T-helper 2 cell (primary cell): Measurements from ENCODE around the gene TNFAIP3.

Experiments
- DNase-seq, 5 experiments: peaks; one replicate each; pipeline versions ENCODE4 v3.0.0 to v3.0.0-alpha.2; 2012 to 2022

The TNFAIP3 gene

DNA sequence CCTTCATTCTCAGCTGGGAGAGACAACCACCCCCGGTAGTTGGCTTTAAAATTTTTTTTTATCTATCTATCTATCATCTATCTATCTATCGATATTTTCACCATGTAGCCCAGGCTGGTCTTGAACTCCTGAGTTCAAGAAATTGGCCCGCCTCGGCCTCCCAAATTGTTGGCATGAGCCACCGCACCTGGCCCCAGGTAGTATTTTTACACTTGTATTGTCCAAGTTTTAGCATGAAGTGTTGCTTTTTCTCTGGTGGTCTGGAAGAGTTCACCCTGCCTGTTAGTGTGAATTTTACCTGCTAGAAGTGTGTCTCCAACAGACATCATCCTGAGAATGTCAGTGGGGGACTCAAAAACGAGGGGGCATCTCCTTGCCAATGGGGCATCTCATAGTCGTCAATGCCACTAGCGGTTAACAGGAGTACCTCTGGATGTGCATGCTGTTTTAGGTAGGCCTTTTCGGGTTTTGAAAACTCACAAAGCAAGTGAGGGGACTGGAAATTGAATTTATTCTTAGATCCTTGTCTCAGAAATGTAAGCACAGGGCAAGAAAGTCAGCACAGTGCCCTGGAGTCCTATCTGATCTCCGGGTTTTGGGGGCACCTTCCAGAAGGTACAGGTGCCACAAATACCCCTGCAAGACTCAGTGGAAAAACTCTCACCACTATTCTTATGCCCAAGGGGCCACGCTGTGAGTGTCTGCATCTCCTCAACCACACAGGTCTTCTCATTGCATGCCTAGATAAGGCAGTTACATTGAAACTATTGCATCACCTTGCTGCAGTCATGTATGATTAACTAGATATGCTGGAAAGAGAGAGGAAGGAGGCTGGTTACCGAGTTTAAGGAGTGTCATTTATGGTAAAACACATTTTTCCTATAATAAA lies 37.1 kb downstream of the TNFAIP3 start:
- DNase-seq, result peak in 2 of 5 experiments; percentile 23 to 89

DNA sequence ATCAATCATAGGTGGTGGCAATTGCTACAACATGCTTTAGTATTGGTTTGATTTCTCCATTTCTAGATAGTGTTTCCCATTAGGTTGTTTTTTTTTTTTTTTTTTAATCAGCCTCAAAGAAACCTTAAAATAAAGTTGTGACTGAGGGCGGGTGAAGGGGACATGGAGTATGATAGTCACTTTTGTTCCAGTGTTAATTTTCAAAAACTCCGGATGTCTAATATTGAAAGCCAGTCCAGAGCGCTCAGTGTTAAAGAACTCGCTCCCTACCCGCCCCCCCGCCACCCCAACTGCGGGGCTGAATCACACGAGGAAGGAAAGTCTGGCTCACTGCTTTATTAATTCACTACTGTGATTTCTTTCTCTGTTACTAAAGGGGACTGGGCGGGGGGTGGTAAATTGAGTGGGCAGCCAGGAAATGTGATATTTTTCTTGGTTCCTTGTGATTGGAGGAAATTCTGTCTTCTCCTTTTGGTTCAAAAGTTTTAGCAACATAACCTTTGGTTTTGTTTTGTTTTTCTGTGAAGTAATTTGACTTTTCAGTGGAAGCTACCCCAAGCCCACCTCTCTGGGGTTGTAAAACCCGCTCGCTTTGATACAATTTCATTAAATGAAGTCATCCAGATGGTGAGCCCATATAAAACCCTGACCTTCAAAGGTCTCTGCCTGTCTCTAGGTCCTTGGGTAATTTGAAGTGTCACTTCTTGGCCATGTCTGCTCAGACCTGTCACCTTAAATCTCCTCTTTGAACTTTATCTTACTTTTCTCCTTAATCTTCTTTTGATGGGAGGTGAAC lies 38.0 kb downstream of the TNFAIP3 start:
- peak in 3 of 5 experiments; percentile 15 to 78 (median 61) for DNase-seq

GRCh38 chr6:137906020-137906472 lies 39.0 kb downstream of the TNFAIP3 start:
- DNase-seq, result no peak

- no peak for DNase-seq
Observed at GRCh38 chr6:137907170-137907569, 40.1 kb downstream of the TNFAIP3 start.

- DNase-seq, result no peak
Observed at GRCh38 chr6:137909533-137909932, 42.5 kb downstream of the TNFAIP3 start.

DNA sequence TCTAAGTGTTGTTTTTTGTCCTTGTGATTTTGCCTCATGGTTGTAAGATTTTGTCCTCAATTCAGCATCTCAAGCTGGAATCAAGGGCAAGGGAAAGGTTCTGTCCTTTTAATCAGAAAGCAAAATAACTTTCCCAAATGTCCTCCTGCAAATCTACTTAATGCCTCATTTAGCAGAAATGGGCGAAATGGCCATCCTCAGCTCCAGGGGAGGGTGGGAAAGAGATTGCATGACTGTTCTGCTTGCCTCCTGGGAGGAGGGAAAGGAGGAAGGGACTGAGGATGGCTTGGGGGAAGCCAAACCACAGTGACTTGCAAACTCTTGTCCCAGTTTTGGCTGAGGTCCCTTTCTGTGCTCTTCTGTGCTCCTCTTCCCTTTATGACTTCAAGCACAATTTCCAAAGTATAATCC lies 43.4 kb downstream of the TNFAIP3 start:
- DNase-seq, result no peak

DNA sequence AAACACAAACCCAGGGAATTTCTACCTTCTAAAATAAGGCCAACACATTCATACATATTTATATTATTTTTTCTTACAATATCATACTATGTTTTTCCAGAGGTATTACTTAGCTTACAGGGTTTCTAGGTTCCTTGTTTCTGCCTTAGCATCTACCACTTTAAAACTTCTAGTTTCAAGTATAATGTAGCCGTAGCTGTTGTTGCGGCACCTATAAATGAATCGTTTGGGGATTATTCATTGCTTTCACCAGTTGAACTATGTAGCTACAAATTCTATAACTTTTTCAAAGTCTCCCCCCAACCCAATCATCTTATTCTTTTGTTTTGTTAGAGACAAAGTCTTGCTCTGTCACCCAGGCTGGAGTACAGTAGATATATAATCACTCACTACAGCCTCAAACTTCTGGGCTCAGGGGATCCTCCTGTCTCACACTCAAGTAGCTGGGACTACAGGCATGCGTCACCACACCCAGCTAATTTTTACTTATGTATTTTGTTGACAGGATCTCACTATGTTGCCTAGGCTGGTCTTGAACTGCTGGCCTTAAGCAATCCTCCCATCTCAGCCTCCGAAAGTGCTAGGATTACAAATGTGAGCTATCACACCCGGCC lies 43.9 kb downstream of the TNFAIP3 start:
- DNase-seq, result no peak

DNA sequence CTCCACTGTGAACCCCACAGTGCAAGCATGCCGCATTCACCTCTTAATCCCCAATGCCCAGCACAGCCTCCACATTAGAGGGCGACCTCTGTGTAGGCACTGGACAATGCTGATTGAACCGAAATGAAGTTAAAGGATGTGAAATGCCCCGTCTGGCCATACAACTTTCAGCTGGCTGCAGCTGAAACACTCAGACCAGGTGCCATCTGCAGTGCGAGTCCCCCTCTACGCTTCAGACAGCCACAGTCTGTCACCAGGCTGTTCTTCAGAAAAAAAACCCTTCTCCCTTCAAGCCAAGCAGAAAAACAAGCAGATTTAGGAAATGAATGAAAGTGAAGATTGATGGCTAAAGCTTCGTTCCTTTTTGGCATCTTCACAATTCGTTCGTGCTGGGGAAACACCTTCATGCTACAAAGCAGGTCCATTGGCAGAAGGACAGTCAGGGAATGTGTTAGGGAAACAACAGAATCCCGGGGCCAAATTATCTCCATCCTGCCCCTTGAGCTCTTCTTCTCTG lies 44.7 kb downstream of the TNFAIP3 start:
- DNase-seq, result no peak

DNA sequence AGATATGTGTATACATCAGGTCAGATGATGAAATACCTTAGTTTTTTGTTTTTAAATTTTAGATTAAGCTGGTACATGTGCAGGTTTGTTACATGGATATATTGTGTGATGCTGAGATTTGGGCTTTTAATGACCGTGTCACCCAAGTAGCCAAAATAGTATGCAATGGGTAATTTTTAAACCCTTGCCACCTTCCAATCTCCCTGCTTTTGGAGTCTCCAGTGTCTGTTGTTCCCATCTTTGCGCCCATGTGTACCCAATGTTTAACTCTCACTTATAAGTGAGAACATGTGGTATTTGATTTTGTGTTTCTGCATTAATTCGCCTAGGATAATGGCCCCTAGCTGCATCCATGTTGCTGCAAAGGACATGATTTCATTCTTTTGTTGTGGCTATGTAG lies 45.8 kb downstream of the TNFAIP3 start:
- DNase-seq, result no peak

- DNase-seq, result no peak
Observed at GRCh38 chr6:137913434-137913833, 46.4 kb downstream of the TNFAIP3 start.

DNA sequence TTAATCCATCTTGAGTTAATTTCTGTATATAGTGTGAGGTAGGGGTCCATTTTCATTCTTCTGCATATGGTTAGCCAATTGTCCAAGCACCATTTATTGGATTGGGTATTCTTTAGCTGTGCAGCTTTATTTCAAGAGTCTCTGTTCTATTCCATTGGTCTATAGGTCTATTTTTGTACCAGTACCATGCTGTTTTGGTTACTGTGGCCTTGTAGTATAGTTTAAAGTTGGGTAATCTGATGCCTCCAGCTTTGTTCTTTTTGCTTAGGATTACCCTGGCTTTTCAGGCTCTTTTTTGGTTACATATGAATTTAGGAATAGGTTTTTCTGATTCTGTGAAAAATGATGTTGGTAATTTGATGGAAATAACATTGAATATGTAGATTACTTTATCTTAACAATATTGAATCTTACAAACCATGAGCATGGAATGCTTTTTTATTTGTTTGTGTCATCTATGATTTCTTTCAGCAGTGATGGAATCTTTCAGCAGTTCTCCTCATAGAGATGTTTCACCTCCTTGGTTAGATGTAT lies 47.0 kb downstream of the TNFAIP3 start:
- no peak for DNase-seq

GRCh38 chr6:137914530-137915193 lies 47.6 kb downstream of the TNFAIP3 start:
- DNase-seq, result no peak

GRCh38 chr6:137915790-137916189 lies 48.7 kb downstream of the TNFAIP3 start:
- DNase-seq, result no peak

GRCh38 chr6:137917551-137918325 lies 50.7 kb downstream of the TNFAIP3 start:
- DNase-seq, result no peak

DNA sequence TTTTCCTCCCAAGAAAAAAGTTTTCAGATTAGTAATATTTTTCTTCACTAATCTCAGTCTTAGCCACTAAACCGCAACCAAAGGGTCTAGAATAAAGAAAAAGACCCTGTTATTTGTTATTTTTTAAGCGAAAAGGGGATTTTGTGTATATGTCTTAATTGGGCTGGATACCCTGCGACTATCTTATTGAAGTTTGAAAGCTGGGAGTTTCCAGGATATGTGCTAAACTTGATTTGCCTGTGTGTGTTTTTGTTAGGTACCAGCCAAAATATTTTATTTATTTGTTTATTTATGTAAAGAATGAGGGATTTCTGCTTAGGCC lies 52.4 kb downstream of the TNFAIP3 start:
- no peak for DNase-seq

DNA sequence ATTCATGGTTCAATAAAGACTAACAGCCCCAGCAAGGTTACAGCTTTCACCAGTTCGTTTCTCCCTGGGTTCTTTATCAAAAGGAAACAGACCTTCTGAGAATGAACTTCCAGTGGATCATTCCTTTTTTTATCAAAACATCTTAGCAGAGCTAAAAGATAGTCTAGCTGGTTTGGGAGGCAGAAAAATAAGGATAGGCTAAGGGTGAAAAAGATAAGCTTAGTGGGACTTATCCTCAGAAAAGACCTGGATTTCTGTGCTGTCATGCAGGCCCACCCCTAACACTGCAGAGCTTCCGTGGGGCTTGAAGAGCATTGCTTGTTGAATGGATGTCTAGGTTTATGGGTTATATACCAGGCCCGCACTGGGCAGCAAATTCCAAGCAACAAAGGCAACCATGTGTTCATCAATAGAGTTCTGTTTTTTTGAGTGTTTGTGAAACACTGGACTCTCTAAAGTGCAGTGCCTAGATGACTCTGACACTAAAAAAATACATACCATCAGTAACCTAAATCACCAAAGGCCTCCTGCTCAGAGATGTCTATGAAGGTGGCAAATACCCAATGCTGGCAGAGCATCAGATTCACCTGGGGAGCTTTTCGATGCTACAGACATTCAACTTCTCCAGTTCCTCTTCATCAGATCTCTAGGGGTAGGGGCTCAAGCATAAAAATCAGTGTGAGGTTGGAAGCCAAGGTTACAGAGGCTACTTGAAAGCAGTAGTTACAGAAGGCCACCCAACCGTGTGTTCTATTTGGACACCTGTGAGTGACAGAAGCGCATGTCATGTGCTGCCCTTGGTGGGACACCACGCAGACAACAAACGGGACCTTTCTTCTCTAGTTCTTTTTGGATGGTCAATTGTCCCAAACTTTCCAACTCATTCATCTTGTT lies 53.0 kb downstream of the TNFAIP3 start:
- no peak for DNase-seq

GRCh38 chr6:137921823-137922222 lies 54.8 kb downstream of the TNFAIP3 start:
- DNase-seq, result no peak

DNA sequence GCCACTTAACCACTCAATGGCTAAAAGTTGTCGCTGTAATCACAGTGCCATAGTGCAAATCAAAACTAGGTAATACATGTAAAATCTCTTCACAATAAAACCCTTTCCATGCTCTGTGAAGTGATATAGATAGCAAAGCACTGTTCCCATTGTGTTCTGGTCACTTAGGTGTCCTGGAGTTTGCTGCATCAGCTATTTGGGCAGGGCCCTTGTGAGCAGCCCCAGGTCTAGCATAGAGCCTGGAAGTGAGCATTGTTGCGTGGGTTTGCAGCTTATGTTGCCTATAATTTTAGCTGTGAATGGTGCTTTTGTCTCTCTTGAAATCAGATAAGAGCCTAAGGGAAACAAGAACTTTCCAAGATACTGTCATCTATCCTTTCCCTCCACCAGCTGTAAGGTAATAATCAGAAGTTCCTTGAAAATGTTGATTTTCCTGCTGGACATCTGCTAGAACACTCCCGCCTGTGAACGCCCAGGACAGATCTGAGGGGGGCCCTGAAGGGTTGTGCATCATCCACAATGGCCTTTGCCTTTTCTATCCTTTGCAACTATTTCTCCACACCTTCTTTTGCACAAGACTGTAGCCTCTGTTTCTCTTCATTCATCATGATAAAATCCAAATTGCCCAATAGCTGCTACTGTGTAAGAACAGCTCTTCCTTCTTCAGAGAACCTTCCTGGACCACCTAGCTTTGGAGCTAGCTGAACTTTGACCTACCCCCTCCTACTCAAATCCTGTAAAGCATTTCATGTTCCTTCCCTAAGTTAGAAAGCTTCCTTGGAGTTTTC lies 57.0 kb downstream of the TNFAIP3 start:
- DNase-seq, result no peak

GRCh38 chr6:137925141-137925698 lies 58.2 kb downstream of the TNFAIP3 start:
- no peak for DNase-seq
